Tibial artery (tissue), 4 donors: ENCODE results near the gene PARVA.

Experiments
- DNase-seq, 2 donors: peaks; one replicate each; pipeline ENCODE4 v3.0.0-alpha.2; 2019
- H3K27ac ChIP-seq, 2 donors: fragments of 200-600 bp; sonication (generic) in 1 of 2; 1 replicate in 1 of 2; 2 replicates in 1 of 2; pipeline ENCODE4 v1.5.1; 2018 to 2019; ENCODE audit warnings: mild to moderate bottlenecking in 1 of 2
- H3K27me3 ChIP-seq, 2 donors: fragments of 200-600 bp; sonication (generic) in 1 of 2; one replicate each; pipeline versions ENCODE4 v1.5.1 to v1.6.0; 2016 to 2019
- H3K36me3 ChIP-seq, 3 donors: fragments of 200-600 bp; sonication (generic) in 2 of 3; one replicate each; pipeline ENCODE4 v1.5.1; 2016 to 2019; ENCODE audit warnings: mild to moderate bottlenecking in 2 of 3
- H3K4me1 ChIP-seq, 4 donors: fragments of 200-600 bp; sonication (generic) in 2 of 4; 1 replicate in 3 of 4; 2 replicates in 1 of 4; pipeline ENCODE4 v1.5.1; 2016 to 2019
- H3K4me3 ChIP-seq, 2 donors: fragments of 200-600 bp; sonication (generic) in 1 of 2; 1 replicate in 1 of 2; 2 replicates in 1 of 2; pipeline ENCODE4 v1.5.1; 2018 to 2019; ENCODE audit warnings: mild to moderate bottlenecking in 2 of 2
- H3K9me3 ChIP-seq, 3 donors: fragments of 200-600 bp; sonication (generic) in 1 of 3; one replicate each; pipeline ENCODE4 v1.5.1; 2016 to 2019
- intact Hi-C: fragments of 100-400 bp; cut with DNase I; formaldehyde crosslinking; loops from one replicate; pipeline ENCODE4 v1.15.0; 2023; ENCODE audit warnings: low total_unique reads
- TF ChIP-seq, protein P1 (sequence below), 2 experiments: fragments of 200-600 bp in 1 of 2; fragments of 450-650 bp in 1 of 2; IDR thresholded peaks; one replicate each; pipeline ENCODE4 v1.5.1; 2017 to 2019; ENCODE audit warnings: antibody characterized with exemption in 2 of 2, mild to moderate bottlenecking in 1 of 2, moderate library complexity in 1 of 2

PARVA gene

DNA sequence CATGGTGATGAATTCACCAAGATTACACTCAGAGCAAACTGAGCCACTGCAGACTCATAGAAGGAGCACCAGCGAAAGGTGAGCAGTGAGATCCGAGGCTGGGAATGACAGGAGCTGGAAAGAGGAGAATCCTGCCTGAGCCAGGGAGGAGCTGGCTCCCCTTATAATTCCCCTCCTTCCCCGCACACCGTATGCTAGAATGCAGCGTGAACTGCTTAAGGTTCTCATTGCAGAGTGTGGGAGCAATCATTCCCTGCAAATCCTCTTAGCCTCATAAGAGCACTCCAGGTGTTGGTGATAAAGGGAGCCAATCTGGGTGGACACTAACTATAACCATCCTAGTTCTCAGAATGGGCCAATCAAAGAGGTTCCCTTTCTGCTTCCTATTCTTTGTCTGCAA lies 169.3 kb downstream of the PARVA start:
- Histone ChIP-seq H3K4me1 (no peaks in the 10 kb centered on the region), H3K9me3 (no peaks in the 10 kb centered on the region), H3K27me3 (no peaks in the 10 kb centered on the region), H3K36me3 (no peaks in the 10 kb centered on the region), H3K4me3 (no peak overlapping the region), H3K27ac (no peak overlapping the region)
- intact Hi-C loops, result no loop called here
- TF ChIP-seq, protein P1, sequence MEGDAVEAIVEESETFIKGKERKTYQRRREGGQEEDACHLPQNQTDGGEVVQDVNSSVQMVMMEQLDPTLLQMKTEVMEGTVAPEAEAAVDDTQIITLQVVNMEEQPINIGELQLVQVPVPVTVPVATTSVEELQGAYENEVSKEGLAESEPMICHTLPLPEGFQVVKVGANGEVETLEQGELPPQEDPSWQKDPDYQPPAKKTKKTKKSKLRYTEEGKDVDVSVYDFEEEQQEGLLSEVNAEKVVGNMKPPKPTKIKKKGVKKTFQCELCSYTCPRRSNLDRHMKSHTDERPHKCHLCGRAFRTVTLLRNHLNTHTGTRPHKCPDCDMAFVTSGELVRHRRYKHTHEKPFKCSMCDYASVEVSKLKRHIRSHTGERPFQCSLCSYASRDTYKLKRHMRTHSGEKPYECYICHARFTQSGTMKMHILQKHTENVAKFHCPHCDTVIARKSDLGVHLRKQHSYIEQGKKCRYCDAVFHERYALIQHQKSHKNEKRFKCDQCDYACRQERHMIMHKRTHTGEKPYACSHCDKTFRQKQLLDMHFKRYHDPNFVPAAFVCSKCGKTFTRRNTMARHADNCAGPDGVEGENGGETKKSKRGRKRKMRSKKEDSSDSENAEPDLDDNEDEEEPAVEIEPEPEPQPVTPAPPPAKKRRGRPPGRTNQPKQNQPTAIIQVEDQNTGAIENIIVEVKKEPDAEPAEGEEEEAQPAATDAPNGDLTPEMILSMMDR (IDR thresholded peaks at IDR 0.05), result no peak
- DNase-seq, result no peak

- H3K4me3 ChIP-seq, result no peak overlapping the region
- TF ChIP-seq, protein P1 (IDR thresholded peaks at IDR 0.05), result no peak
- intact Hi-C loops, result no loop called here
- H3K36me3 ChIP-seq, result no peaks in the 10 kb centered on the region
- H3K27ac ChIP-seq, result no peak overlapping the region
- H3K4me1 ChIP-seq, result peaks cover 0 to 12% (median 4%) of the 10 kb centered on the region in 4 donors
- DNase-seq, result peak in 1 of 2 donors; percentile 35
- H3K27me3 ChIP-seq, result no peaks in the 10 kb centered on the region
- H3K9me3 ChIP-seq, result no peaks in the 10 kb centered on the region
Measured at GRCh38 chr11:12547953-12548650, 170.7 kb downstream of the PARVA start.

- Histone ChIP-seq H3K36me3 (no peaks in the 10 kb centered on the region), H3K4me3 (no peak overlapping the region), H3K4me1 (peaks cover 0 to 40% (median 25%) of the 10 kb centered on the region in 4 donors), H3K9me3 (no peaks in the 10 kb centered on the region), H3K27me3 (no peaks in the 10 kb centered on the region), H3K27ac (peak overlapping the region; percentile 21 to 43)
- peak; percentile 57 to 75 for DNase-seq
- TF ChIP-seq, protein P1 (IDR thresholded peaks at IDR 0.05), result no peak
- intact Hi-C loops, result loop anchor here (10.0 kb wide), 1 partner anchor 168 kb away; no protein-coding TSS in a partner anchor
Measured at GRCh38 chr11:12552692-12553091, 175.3 kb downstream of the PARVA start.

GRCh38 chr11:12554122-12554521 lies 176.8 kb downstream of the PARVA start:
- Histone ChIP-seq H3K27me3 (no peaks in the 10 kb centered on the region), H3K4me3 (no peak overlapping the region), H3K4me1 (peaks cover 0 to 53% (median 26%) of the 10 kb centered on the region in 4 donors), H3K36me3 (no peaks in the 10 kb centered on the region), H3K27ac (no peak overlapping the region), H3K9me3 (no peaks in the 10 kb centered on the region)
- TF ChIP-seq, protein P1 (IDR thresholded peaks at IDR 0.05), result no peak
- intact Hi-C loops, result loop anchor here (10.0 kb wide), 1 partner anchor 169 kb away; no protein-coding TSS in a partner anchor
- no peak for DNase-seq

DNA sequence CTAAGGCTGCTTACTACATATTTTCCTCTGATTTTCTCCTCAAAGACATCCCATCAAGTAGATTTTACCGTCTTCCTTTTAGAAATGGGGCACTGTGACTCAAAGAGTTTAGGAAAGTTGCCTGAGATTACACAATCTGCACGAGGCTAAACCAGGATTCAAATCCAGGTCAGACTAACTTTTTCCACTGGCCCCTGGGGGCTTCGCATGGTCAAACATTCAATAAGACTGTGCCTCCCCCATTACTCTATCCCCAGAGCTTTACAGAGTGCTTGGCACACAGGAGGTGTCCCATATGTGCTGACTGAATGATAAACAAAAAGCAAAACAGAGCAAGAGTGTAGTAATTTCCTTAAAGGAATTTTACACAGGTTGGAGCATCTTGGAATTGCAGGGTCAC lies 178.8 kb downstream of the PARVA start:
- intact Hi-C loops, result loop anchor here (10.0 kb wide), 1 partner anchor 171 kb away; no protein-coding TSS in a partner anchor
- Histone ChIP-seq H3K27ac (peak overlapping the region in 1 of 2 donors; percentile 59), H3K9me3 (no peaks in the 10 kb centered on the region), H3K4me3 (no peak overlapping the region), H3K36me3 (no peaks in the 10 kb centered on the region), H3K27me3 (no peaks in the 10 kb centered on the region), H3K4me1 (peaks cover 0 to 60% (median 27%) of the 10 kb centered on the region in 4 donors)
- TF ChIP-seq, protein P1 (IDR thresholded peaks at IDR 0.05), result no peak
- DNase-seq, result peak; percentile 70 to 77
